Measurements from ENCODE around the gene ASCC1.
"Not testable (repeated sequence)": the region's sequence is repeated elsewhere in the genome, so short reads cannot be mapped to it uniquely, and the experiment has no call there.

The ASCC1 gene

GRCh38 chr10:72167118-72167517 lies 49.0 kb downstream of the ASCC1 start:
- no peak for DNase-seq

- DNase-seq: no peak
Measured at GRCh38 chr10:72164617-72165016, 51.5 kb downstream of the ASCC1 start.

GRCh38 chr10:72162978-72163377 lies 53.1 kb downstream of the ASCC1 start:
- no peak for DNase-seq

- DNase-seq: no peak
Measured at GRCh38 chr10:72158176-72158575, 57.9 kb downstream of the ASCC1 start.

GRCh38 chr10:72156223-72156622 lies 59.9 kb downstream of the ASCC1 start:
- no peak for DNase-seq

GRCh38 chr10:72152286-72152685 lies 63.8 kb downstream of the ASCC1 start:
- no peak for DNase-seq

GRCh38 chr10:72150746-72151478 lies 65.2 kb downstream of the ASCC1 start:
- not testable (repeated sequence) for DNase-seq

GRCh38 chr10:72147324-72147584 lies 68.8 kb downstream of the ASCC1 start:
- not testable (repeated sequence) for DNase-seq

GRCh38 chr10:72146559-72147323 lies 69.3 kb downstream of the ASCC1 start:
- no peak for DNase-seq

- no peak for DNase-seq
Measured at GRCh38 chr10:72146071-72146470, 70.0 kb downstream of the ASCC1 start.

- DNase-seq: no peak
Measured at GRCh38 chr10:72145657-72146056, 70.4 kb downstream of the ASCC1 start.

GRCh38 chr10:72140850-72141249 lies 75.2 kb downstream of the ASCC1 start:
- DNase-seq: no peak

GRCh38 chr10:72140174-72140573 lies 75.9 kb downstream of the ASCC1 start:
- DNase-seq: no peak

- no peak for DNase-seq
Measured at GRCh38 chr10:72137583-72137982, 78.5 kb downstream of the ASCC1 start.

- not testable (repeated sequence) for DNase-seq
Measured at GRCh38 chr10:72136225-72136624, 79.9 kb downstream of the ASCC1 start.

- DNase-seq: no peak
Measured at GRCh38 chr10:72134785-72135767, 81.0 kb downstream of the ASCC1 start.

GRCh38 chr10:72133517-72133916 lies 82.6 kb downstream of the ASCC1 start:
- DNase-seq: no peak

- DNase-seq: no peak
Measured at GRCh38 chr10:72132854-72133253, 83.2 kb downstream of the ASCC1 start.

- no peak for DNase-seq
Measured at GRCh38 chr10:72127571-72127970, 88.5 kb downstream of the ASCC1 start.

- no peak for DNase-seq
Measured at GRCh38 chr10:72126872-72127232, 89.2 kb downstream of the ASCC1 start.

- no peak for DNase-seq
Measured at GRCh38 chr10:72126184-72126871, 89.7 kb downstream of the ASCC1 start.

- DNase-seq: no peak
Measured at GRCh38 chr10:72124989-72125388, 91.1 kb downstream of the ASCC1 start.

GRCh38 chr10:72124381-72124780 lies 91.7 kb downstream of the ASCC1 start:
- no peak for DNase-seq
